Activated naive CD8-positive, alpha-beta T cell (primary cell): Measurements from ENCODE around the gene CELF4.
"Not testable (repeated sequence)": the region's sequence is repeated elsewhere in the genome, so short reads cannot be mapped to it uniquely, and the experiment has no call there.

Experiments used
- H3K27ac Mint-ChIP-seq: one replicate; pipeline ENCODE4 v1.8.0; 2021; ENCODE audit warnings: mixed read lengths
- H3K27me3 Mint-ChIP-seq: one replicate; pipeline ENCODE4 v1.8.0; 2021; ENCODE audit warnings: mixed read lengths
- H3K36me3 Mint-ChIP-seq: one replicate; pipeline ENCODE4 v1.8.0; 2021; ENCODE audit warnings: mixed read lengths
- H3K4me1 Mint-ChIP-seq: one replicate; pipeline ENCODE4 v1.8.0; 2021; ENCODE audit warnings: low read depth, mixed read lengths
- H3K4me3 Mint-ChIP-seq: one replicate; pipeline ENCODE4 v1.8.0; 2021; ENCODE audit warnings: mild to moderate bottlenecking, mixed read lengths
- H3K9me3 Mint-ChIP-seq: one replicate; pipeline ENCODE4 v1.8.0; 2021; ENCODE audit warnings: low read depth, mixed read lengths

Gene CELF4

DNA sequence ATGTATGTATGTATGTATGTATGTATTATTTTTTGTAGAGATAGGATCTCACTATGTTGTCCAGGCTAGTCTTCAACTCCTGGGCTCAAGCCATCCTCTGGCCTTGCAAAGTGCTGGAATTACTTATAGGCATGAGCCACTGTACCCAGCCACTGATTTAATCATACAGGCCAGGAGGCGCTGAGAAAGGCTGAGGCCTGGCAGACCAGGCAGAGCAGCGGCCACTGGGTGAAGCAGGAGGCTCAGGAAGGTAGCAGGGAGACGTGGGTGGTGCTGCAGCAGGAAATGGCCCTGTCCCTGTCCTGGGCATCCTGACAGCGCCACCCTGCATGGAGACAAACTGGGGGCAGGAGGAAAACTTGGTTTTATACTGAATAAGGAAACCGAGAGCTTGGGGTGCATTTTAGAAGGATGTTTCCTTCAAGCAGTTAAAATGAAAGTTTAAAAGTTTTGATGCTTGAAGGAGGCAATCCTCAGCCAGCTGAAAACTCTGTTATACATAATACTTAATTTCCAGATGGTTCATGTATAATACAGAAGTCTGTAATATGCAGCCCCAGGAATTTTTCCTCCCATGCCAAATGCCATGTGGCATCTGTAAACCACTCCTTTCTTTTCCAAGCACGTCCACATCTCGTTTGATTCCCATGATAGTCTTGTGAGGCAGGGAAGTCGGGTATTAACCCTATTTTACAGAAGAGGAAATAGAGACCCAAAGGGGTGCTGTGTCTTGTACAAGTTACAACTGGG, 182.4 kb downstream of the CELF4 start:
- Mint-ChIP-seq H3K4me3 (no peak overlapping the region), H3K27ac (no peak overlapping the region), H3K27me3 (peaks cover 3% of the 10 kb centered on the region), H3K36me3 (no peaks in the 10 kb centered on the region), H3K9me3 (no peaks in the 10 kb centered on the region), H3K4me1 (no peaks in the 10 kb centered on the region)

DNA sequence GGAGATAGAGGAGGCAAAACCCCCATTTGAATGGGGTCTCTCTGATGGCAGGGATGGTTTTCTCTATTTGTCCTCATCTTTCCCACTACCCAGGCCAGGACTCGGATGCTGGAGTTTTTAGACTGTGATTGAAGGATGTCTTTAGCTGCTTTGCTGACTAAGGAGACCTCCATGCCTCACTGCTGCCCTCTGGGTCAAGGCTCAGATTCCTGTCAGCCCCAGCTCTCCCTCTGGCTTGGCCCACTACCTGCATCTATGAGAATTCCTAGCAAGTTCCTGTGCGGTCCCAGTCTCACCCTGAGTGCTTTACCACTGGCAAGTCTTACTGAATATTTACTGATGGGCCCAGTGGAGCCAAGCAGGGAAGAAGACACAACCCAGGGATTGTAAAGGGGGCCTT, 184.0 kb downstream of the CELF4 start:
- Mint-ChIP-seq H3K36me3 (no peaks in the 10 kb centered on the region), H3K27ac (no peak overlapping the region), H3K4me1 (no peaks in the 10 kb centered on the region), H3K4me3 (no peak overlapping the region), H3K9me3 (no peaks in the 10 kb centered on the region), H3K27me3 (peaks cover 5% of the 10 kb centered on the region)

DNA sequence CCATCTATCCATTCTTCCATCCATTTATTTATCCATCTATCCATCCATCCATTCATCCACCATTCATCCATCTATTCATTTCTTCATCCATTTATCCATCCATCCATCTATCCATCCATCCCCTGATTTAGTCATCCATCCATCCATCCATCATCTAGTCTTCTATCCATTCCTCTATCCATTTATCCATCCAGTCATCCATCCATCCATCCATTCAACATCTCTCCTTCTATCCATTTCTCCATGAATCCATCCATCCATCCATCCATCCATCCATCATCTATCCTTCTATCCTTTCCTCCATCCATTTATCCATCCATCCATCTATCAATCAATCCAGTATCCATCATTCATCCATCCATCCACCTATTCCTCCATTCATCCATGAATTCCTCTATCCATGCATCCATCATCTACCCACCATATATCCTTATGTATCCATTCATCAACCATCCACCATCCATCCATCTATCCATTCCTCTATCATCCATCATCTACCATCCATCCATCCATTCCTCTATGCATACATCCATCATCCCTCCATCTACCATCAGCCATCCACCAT, 185.0 kb downstream of the CELF4 start:
- Mint-ChIP-seq H3K27ac (no peak overlapping the region), H3K4me3 (no peak overlapping the region), H3K27me3 (peaks cover 4% of the 10 kb centered on the region), H3K4me1 (no peaks in the 10 kb centered on the region), H3K9me3 (no peaks in the 10 kb centered on the region), H3K36me3 (no peaks in the 10 kb centered on the region)

DNA sequence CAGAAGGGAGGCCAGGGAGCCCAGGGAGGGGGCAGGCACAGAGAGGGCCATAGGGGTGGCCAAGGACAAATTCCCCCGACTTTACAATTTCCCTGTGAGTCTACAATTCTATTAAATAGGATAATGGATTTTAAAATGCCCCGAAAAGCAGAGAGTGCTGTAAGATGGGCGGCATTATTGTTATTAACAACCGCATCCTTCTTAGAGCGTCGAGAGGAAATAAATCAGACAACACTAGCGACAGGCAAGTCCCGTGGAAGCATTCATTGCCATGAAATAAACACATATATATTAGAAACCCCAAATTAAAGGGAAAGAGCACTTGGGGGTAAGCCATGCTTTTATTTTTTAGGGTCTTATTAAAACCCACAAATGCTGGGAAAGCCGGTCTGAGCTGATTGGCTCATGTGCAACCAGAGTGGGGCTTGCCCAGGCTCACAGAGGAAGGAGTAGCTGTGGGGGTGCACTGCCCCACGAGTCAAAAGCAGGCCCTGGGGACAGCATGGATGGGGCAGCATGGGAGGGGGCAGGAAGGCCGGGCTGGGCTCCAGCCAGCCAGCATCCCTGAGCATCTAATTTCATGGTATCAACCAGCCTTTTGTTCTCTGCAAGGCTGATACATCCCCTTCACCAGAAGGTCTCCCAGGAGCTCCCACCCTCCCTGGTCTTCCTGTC, 187.1 kb downstream of the CELF4 start:
- no peak overlapping the region for H3K4me3 Mint-ChIP-seq
- H3K36me3 Mint-ChIP-seq: no peaks in the 10 kb centered on the region
- H3K27me3 Mint-ChIP-seq: peaks cover 2% of the 10 kb centered on the region
- no peaks in the 10 kb centered on the region for H3K4me1 Mint-ChIP-seq
- H3K9me3 Mint-ChIP-seq: no peaks in the 10 kb centered on the region
- H3K27ac Mint-ChIP-seq: no peak overlapping the region

DNA sequence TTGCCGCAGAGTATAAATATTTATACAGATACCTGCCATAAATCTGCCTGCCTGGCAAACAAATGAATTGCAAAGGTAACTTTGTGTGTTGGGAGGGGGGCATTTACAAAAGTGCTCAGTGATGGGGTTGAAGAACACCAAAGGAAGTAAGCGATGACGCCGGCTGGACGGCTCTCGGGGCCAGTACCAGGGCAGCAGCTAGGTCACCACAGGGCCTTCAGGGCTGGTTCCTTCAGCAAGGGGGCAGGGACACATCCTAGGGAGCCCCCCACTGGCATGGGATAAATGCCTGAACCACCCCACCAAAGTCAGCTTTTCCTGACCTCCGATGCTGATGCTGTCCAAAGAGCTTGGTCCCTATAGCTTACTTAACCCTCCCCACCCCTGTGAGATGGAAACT, 190.4 kb downstream of the CELF4 start:
- H3K4me3 Mint-ChIP-seq: no peak overlapping the region
- no peaks in the 10 kb centered on the region for H3K9me3 Mint-ChIP-seq
- no peak overlapping the region for H3K27ac Mint-ChIP-seq
- no peaks in the 10 kb centered on the region for H3K4me1 Mint-ChIP-seq
- H3K36me3 Mint-ChIP-seq: no peaks in the 10 kb centered on the region
- H3K27me3 Mint-ChIP-seq: peaks cover 2% of the 10 kb centered on the region

DNA sequence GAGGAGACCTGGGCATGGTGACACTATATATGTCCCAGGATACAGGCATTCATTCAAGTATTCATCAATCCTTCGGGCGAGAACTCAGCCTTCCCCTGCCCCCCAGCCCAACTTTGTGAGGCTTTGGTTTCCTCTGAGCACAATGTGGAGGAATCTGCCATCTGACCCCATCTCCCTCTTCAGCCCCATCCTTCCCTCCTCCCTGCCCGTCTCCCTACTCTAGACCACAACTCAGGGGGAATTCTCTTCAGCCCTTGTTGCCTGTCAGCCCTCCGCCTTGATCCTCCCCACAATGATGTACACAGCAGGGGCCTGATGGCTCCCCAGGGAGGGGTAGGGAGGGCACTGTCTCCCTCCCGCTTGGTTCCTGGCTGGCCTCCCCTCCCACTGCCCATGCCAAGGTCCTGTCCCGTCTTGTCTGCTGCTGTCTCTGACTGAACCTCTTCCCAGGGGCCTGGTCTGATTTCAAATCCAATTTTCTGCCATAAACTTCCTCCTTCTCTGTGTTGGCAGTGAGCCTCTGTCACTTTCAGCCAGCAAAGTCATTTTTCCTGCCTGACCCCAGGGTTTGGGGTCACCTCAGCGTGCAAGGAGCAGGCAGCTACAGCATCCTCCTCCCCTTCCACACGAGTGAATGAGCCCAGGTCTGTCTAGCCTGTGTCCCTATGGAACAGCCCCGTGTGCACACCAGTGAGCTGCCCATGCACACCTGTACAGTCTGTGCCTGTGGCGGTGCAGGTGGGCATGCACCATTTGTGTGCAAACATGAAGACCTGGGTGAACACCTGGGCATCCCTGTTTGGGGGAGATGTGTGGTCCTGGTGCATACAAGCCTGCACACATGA, 197.3 kb downstream of the CELF4 start:
- no peak overlapping the region for H3K27ac Mint-ChIP-seq
- no peaks in the 10 kb centered on the region for H3K4me1 Mint-ChIP-seq
- no peaks in the 10 kb centered on the region for H3K36me3 Mint-ChIP-seq
- H3K9me3 Mint-ChIP-seq: no peaks in the 10 kb centered on the region
- no peaks in the 10 kb centered on the region for H3K27me3 Mint-ChIP-seq
- no peak overlapping the region for H3K4me3 Mint-ChIP-seq

DNA sequence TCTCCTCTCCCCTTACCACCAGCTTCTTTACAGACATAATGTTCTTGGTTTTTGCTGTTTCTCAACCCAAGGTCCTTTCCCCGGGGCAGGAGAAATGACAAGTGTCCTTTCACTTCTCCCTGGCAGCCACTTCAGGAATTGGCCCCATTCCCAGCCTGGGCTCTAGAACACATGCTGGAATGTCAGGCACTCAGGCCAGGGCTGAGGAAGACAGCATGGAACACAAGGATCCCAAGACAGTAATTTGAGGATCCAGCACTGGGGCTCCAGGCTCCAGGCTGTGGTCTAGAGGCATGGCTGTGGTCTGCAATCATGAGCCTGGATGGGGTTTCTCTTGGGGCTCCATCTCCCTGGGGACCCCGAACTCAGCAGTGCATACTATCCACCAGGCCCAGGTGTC, 201.4 kb downstream of the CELF4 start:
- Mint-ChIP-seq H3K36me3 (no peaks in the 10 kb centered on the region), H3K4me1 (no peaks in the 10 kb centered on the region), H3K27ac (no peak overlapping the region), H3K27me3 (peaks cover 4% of the 10 kb centered on the region), H3K9me3 (no peaks in the 10 kb centered on the region), H3K4me3 (no peak overlapping the region)

DNA sequence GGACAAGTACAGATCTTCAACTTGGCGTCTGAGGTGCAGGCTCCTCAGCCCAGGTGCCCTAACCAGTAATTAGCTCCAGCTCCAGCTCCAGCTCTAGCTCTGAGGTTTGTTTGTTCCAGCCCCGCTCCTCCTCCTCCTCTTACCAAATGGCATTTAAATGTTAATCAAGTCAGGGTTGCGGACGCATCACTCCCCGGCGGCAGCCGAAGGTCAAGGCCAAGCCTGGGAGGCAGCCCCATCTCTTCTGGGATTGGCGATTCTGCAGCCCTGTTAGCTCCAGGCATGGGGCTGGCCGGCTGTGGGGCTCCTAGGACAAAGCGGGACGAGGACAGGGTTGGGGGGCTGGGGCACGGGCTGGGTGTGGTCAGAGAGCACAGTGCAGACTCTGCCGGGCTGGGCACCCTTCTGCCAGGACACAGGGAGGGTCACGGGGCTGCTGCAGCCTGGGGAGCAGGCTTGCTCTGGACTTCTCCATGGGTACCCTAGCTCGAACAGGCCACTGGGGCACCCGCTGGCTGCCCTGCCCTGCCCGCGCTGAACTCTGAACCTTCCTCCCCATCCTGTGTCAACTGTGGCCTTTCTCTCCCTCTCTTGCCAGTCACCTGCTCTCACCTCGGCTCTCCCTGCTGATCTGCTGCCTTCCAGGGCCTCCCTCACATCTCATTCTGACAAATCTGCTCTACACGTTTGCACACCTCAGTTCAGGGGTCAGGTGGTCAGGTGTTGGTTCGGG, 203.3 kb downstream of the CELF4 start:
- H3K9me3 Mint-ChIP-seq: no peaks in the 10 kb centered on the region
- peaks cover 4% of the 10 kb centered on the region for H3K27me3 Mint-ChIP-seq
- no peak overlapping the region for H3K27ac Mint-ChIP-seq
- H3K4me1 Mint-ChIP-seq: no peaks in the 10 kb centered on the region
- H3K4me3 Mint-ChIP-seq: no peak overlapping the region
- no peaks in the 10 kb centered on the region for H3K36me3 Mint-ChIP-seq

DNA sequence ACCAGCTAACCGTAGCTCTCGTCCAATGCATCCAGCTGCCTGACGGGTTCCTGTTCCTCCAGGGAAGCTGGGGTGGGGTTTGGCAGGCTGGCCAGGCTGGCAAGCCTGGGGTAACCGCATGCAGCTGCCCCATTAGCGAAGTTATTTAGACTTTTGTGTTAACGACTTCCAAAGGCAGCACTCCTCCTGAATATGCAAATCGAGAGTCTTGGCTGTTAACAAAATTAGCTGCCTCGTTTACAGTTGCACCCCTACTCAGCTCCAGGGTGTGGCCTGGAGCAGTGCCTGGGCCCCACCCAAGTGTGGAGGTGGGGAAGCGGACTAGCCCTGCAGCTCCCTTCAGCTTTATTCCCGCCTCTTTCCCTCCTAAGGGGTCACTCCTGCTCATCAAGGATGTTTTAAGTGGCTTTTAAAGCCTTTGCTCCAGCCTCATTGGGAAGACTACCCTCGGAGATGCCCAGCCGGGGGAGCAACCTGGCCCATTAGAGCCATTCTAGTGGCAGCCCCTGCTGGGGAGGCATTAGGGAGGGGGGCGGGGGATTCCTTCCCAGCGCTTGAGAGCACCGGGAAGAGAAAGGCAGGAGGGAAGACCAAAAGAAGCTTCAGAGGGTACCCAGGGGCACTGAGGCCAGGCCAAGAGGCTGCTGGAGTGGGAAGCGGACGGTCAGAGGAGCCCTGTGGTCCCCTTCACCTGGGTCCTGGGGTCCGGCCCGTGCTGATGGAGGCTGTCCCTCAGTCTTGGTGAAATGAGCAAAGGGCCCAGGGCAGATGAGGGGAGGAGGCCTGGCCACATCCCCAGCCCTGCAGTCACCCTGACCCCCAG, 204.1 kb downstream of the CELF4 start:
- Mint-ChIP-seq H3K4me3 (no peak overlapping the region), H3K9me3 (no peaks in the 10 kb centered on the region), H3K36me3 (no peaks in the 10 kb centered on the region), H3K27me3 (peaks cover 4% of the 10 kb centered on the region), H3K4me1 (no peaks in the 10 kb centered on the region), H3K27ac (no peak overlapping the region)

DNA sequence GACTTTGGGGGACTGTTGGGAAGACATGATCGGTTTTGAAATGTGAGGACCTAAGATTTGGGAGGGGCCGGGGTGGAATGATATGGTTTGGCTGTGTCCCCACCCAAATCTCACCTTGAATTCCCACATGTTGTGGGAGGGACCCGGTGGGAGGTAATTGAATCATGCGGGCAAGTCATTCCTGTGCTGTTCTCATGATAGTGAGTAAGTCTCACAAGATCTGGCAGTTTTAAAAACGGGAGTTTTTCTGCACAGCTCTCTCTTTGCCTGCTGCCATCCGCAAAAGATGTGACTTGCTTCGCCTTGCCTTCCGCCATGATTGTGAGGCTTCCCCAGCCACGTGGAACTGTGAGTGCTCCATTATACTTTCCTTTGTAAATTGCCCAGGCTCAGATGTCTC, 207.5 kb downstream of the CELF4 start:
- H3K27ac Mint-ChIP-seq, H3K27me3 Mint-ChIP-seq, H3K36me3 Mint-ChIP-seq, H3K9me3 Mint-ChIP-seq, H3K4me3 Mint-ChIP-seq, H3K4me1 Mint-ChIP-seq: not testable (repeated sequence)

DNA sequence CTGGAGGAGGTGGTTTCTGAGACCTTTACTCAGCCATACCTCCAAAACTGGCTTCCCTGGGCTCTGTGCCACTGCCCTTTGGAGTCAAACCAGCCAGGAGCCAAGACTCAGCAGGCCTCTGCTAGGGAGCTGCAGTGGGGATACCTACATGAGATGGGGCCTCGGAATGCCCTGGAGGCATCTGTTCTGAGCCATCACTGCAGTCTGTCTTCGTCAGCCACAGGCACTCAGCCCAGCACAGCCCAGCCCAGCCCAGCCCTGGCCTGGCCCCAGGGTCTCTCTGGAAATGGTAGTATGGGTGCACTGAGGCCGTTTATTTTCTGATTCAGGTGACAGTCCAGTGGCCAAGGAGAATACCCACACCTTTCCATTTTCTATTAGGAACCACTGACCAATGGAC, 209.8 kb downstream of the CELF4 start:
- H3K27ac Mint-ChIP-seq: no peak overlapping the region
- H3K9me3 Mint-ChIP-seq: no peaks in the 10 kb centered on the region
- no peaks in the 10 kb centered on the region for H3K27me3 Mint-ChIP-seq
- no peak overlapping the region for H3K4me3 Mint-ChIP-seq
- H3K36me3 Mint-ChIP-seq: no peaks in the 10 kb centered on the region
- H3K4me1 Mint-ChIP-seq: no peaks in the 10 kb centered on the region

DNA sequence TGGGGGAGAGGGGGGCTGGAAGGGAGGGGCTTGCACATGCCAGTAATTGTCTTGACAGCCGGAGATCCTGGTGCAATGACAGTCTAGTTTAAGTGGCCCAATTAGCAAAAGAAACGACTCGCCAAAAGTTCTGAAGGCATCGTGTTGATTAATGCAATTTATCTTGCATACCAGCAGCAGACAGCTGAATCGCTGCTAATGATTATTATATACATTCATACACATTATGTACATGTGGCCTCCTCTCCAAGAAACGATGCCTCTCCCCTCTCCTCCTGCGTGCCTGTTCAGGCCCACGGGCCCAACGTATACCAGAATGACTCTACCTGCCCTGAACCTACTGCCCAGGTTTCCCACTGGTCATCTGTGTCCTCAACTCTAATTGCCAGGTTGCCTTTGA, 214.5 kb downstream of the CELF4 start:
- Mint-ChIP-seq H3K27ac (no peak overlapping the region), H3K9me3 (no peaks in the 10 kb centered on the region), H3K36me3 (no peaks in the 10 kb centered on the region)

DNA sequence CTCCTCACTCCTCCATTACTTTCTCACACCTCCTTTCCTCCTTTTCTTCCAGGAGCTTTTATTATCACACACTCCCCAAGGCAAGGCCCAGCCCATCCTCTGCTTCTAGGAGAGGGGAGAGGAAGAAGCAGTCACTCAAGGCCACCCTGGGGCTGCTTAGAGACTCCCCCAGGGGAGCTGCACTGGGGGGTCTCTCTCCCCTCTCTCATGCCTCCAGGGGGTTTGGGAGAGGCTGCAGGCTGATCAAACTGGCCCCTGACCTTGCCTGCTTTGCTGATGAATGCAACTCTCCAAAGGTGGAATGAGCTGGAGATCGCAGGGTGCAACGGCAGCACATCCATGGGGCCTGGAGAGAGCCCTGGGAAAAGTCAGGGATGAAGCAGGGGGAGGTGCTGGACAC, 216.9 kb downstream of the CELF4 start:
- Mint-ChIP-seq H3K9me3 (no peaks in the 10 kb centered on the region), H3K4me3 (no peak overlapping the region), H3K36me3 (no peaks in the 10 kb centered on the region), H3K27me3 (no peaks in the 10 kb centered on the region), H3K4me1 (peaks cover 4% of the 10 kb centered on the region), H3K27ac (no peak overlapping the region)

More for the DNA sequence above, 214.5 kb downstream of the CELF4 start:
- Mint-ChIP-seq H3K4me3 (no peak overlapping the region), H3K27me3 (no peaks in the 10 kb centered on the region), H3K4me1 (no peaks in the 10 kb centered on the region)

DNA sequence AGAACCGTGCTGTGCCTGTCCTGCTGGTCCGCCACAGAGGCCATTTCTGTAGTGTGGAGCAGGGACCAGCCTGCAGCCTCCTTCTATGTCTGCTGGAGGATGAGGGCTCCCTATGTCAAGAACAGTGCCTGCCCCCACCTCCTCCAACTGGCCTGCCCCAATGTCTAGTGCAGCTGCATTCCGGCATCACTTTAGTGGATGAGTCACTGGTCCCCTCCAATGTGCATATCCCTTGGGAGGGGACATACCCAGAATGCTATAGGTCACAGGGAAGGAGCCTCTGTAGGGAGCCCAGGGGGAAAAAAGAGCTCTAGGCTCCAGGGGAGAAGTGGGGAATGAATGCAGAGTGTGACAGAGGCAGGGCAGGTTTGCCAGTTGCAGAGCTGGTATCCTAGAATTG, 219.6 kb downstream of the CELF4 start:
- Mint-ChIP-seq H3K4me3 (no peak overlapping the region), H3K4me1 (peaks cover 4% of the 10 kb centered on the region), H3K27me3 (no peaks in the 10 kb centered on the region), H3K27ac (no peak overlapping the region), H3K9me3 (no peaks in the 10 kb centered on the region), H3K36me3 (no peaks in the 10 kb centered on the region)
